Gastrocnemius medialis (tissue), 4 donors: ENCODE results near the gene ZNF135. TPM values are rescaled to one million over a fixed set of nuclear protein-coding genes. Genes with fewer than 3 reads are reported as not detected.

Experiments
- ATAC-seq, 2 donors: fragments of 150-250 bp; one replicate each; pipeline ENCODE4 v1.9.1; 2016
- DNase-seq, 2 donors: peaks; one replicate each; pipeline ENCODE4 v3.0.0-alpha.2; 2019
- H3K27ac ChIP-seq, 4 donors: fragments of 200-600 bp; sonication (generic); 1 replicate in 1 of 4; 2 replicates in 3 of 4; pipeline ENCODE4 v1.5.1; 2016 to 2018; ENCODE audit warnings: mild to moderate bottlenecking in 2 of 4, moderate library complexity in 1 of 4
- H3K27me3 ChIP-seq, 3 donors: fragments of 200-600 bp; sonication (generic) in 2 of 3; 1 replicate in 1 of 3; 2 replicates in 2 of 3; pipeline versions ENCODE4 v1.5.1 to v1.6.0; 2016 to 2019; ENCODE audit warnings: mild to moderate bottlenecking in 1 of 3, moderate library complexity in 1 of 3
- H3K36me3 ChIP-seq, 2 donors: fragments of 200-600 bp; sonication (generic) in 1 of 2; one replicate each; pipeline ENCODE4 v1.5.1; 2017 to 2018
- H3K4me1 ChIP-seq, 2 donors: fragments of 200-600 bp; sonication (generic) in 1 of 2; one replicate each; pipeline ENCODE4 v1.5.1; 2016 to 2017; ENCODE audit warnings: mild to moderate bottlenecking in 2 of 2
- H3K4me3 ChIP-seq, 4 donors: fragments of 200-600 bp; sonication (generic) in 3 of 4; 1 replicate in 1 of 4; 2 replicates in 3 of 4; pipeline ENCODE4 v1.5.1; 2016 to 2019; ENCODE audit warnings: mild to moderate bottlenecking in 2 of 4
- H3K9me3 ChIP-seq, 3 donors: fragments of 200-600 bp; sonication (generic) in 2 of 3; 1 replicate in 1 of 3; 2 replicates in 2 of 3; pipeline ENCODE4 v1.5.1; 2016 to 2019
- POLR2A ChIP-seq, 2 donors: fragments of 450-650 bp; IDR thresholded peaks; one replicate each; pipeline ENCODE4 v1.6.1; 2017; ENCODE audit warnings: antibody characterized with exemption in 2 of 2, mild to moderate bottlenecking in 2 of 2, moderate library complexity in 2 of 2
- in situ Hi-C, 4 donors: fragments of 200-750 bp; cut with MboI; loops; one replicate each; pipeline versions ENCODE4 v1.15.0 to v1.8.0; 2017; ENCODE audit warnings: low sequenced_read_pairs in 4 of 4
- intact Hi-C: fragments of 100-400 bp; cut with DNase I; formaldehyde crosslinking; loops from one replicate; pipeline ENCODE4 v1.15.1; 2023; ENCODE audit warnings: low total_unique reads
- total RNA-seq, 4 donors: library from RNA; depleted of rRNA; stranded (reverse); fragments of >200 nt; gene quantifications; one replicate each; pipeline versions ENCODE4 v1.1.0 to v1.2.3, GENCODE V29; 2016
- TF ChIP-seq, protein P1 (sequence below), 5 experiments: fragments of 450-650 bp in 3 of 5; fragments of 200-600 bp in 2 of 5; sonication (generic) in 2 of 5; IDR thresholded peaks in 4 of 5; conservative IDR thresholded peaks in 1 of 5; 1 replicate in 4 of 5; 2 replicates in 1 of 5; pipeline ENCODE4 v1.5.1; 2016 to 2019; ENCODE audit warnings: antibody characterized with exemption in 5 of 5, mild to moderate bottlenecking in 3 of 5, moderate library complexity in 3 of 5

Gene ZNF135
- total RNA-seq = under 1 TPM; 0.36 to 0.73 (median 0.53) TPM

DNA sequence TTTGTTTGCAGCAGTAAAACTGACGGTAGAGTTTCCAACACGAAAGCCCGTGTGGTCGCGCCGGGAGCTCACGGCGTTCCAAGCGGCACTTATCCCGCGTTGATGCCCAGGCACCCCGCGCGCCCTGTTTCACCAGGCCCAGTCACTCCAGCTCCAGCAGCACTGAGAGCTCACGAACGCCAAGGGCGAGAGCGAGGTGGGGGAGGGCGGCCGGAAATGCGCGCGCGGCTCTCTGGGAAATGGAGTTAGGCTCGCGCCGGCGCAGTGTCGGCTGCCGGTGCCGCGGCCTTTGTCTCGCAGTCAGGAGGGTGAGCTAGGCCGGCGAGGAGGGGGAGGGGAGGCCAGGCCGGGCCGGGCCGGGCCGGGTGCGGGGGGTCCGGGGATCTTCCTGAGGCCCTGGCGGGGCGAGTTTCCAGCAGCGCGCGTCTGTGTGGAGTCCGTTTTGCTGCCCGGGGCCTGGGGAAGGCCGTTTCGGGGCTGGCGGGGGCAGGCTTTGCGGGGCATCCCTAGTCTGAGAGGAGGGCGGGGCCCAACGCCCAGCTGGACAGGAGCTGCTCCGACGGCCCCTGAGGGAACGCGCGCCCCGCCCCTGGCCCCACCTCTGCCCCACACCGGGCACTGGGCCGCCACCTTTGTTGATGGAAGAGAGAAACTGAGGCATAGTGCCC lies at the start of gene ZNF135:
Gene ZNF135 (plus strand): TSS at position 280 of the 668 bp plus-strand sequence. CDS start 721 bp downstream, outside the sequence.
- peaks cover 0 to 8% of the 10 kb centered on the region in 2 donors for H3K36me3 ChIP-seq
- peaks cover 0 to 9% (median 0%) of the 10 kb centered on the region in 3 donors for H3K27me3 ChIP-seq
- ATAC-seq (peak; percentile 78 to 86), DNase-seq (peak; percentile 42 to 64)
- TF ChIP-seq, protein P1, sequence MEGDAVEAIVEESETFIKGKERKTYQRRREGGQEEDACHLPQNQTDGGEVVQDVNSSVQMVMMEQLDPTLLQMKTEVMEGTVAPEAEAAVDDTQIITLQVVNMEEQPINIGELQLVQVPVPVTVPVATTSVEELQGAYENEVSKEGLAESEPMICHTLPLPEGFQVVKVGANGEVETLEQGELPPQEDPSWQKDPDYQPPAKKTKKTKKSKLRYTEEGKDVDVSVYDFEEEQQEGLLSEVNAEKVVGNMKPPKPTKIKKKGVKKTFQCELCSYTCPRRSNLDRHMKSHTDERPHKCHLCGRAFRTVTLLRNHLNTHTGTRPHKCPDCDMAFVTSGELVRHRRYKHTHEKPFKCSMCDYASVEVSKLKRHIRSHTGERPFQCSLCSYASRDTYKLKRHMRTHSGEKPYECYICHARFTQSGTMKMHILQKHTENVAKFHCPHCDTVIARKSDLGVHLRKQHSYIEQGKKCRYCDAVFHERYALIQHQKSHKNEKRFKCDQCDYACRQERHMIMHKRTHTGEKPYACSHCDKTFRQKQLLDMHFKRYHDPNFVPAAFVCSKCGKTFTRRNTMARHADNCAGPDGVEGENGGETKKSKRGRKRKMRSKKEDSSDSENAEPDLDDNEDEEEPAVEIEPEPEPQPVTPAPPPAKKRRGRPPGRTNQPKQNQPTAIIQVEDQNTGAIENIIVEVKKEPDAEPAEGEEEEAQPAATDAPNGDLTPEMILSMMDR (IDR thresholded peaks at IDR 0.05 in 4 of 5, conservative IDR thresholded peaks at IDR 0.05 in 1 of 5) = no peak
- TF ChIP-seq POLR2A (IDR thresholded peaks at IDR 0.05) = no peak
- H3K9me3 ChIP-seq = peaks cover 0 to 15% (median 9%) of the 10 kb centered on the region in 3 donors
- in situ Hi-C loops = no loop called here
- intact Hi-C loops = loop anchor here (1.0 kb wide), 3 partner anchors 39 to 112 kb away; partner anchors contain the start of genes ZNF256, ZNF606 and ZSCAN18
- H3K4me3 ChIP-seq = peak within 1 kb of the TSS; percentile 56 to 85 (median 72)
- H3K4me1 ChIP-seq = no peaks in the 10 kb centered on the region
- H3K27ac ChIP-seq = peak within 1 kb of the TSS; percentile 80 to 89 (median 84)

DNA sequence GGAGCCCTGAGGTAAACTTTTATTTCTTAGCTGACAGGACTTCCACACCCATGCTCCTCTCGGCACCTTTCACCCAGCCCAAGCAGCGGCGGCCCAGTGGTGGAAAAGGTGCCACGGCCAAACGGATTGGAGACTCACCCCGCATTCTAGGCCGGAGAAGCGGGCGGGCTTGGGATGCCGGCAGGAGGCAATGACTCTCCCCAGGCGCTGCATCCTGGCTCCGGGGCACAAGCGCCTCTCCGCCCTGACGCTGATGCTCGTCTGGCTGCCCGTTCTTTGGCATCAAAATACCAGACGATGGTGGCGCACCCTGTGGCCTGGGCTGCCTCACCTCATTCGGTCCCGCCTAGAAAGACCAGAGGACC lies 49.8 kb upstream of the ZNF135 start:
- Histone ChIP-seq H3K9me3 (peaks cover 3 to 30% (median 3%) of the 10 kb centered on the region in 3 donors), H3K27me3 (peaks cover 0 to 32% (median 0%) of the 10 kb centered on the region in 3 donors), H3K36me3 (peaks cover 0 to 31% of the 10 kb centered on the region in 2 donors), H3K4me3 (peak overlapping the region in 3 of 4 donors; percentile 35 to 51 (median 47)), H3K27ac (no peak overlapping the region), H3K4me1 (no peaks in the 10 kb centered on the region)
- in situ Hi-C loops = no loop called here
- ATAC-seq (no peak), DNase-seq (no peak)
- no peak for TF ChIP-seq POLR2A (IDR thresholded peaks at IDR 0.05)
- TF ChIP-seq, protein P1 (IDR thresholded peaks at IDR 0.05 in 4 of 5, conservative IDR thresholded peaks at IDR 0.05 in 1 of 5) = no peak
- intact Hi-C loops = loop anchor here (10.0 kb wide), 1 partner anchor 316 kb away; the partner anchor contains the start of gene ZSCAN22

DNA sequence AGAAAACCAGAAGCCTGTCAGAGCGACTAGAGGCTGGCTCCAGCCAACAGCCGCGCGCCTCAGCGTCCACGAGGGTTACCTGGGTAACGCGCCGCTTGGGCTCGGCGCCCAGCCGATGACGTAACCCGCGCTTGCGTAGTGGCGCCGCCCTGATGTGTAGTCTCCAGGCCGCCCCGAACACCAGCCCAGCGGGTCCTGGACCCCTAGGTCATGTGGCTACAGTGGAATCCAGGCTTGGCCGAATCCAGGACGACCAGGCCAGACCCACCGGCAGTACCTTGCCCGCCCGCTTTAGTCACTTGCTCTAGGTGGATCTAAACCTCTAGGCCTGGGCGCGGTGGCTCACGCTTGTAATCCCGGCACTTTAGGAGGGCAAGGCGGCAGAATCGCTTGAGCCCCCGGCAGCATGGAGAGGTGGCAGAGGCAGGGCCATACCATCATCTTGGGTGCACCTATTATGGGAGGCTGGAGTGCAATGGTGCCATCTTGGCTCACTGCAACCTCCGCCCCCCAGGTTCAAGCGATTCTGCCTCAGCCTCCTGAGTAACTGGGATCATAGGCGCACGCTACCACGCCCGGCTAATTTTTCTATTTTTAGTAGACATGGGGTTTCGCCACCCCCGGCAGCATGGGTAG lies 49.3 kb upstream of the ZNF135 start:
- peaks cover 0 to 26% of the 10 kb centered on the region in 2 donors for H3K36me3 ChIP-seq
- H3K9me3 ChIP-seq = peaks cover 3 to 25% (median 3%) of the 10 kb centered on the region in 3 donors
- peak overlapping the region; percentile 30 to 51 (median 41) for H3K4me3 ChIP-seq
- TF ChIP-seq, protein P1 (IDR thresholded peaks at IDR 0.05 in 4 of 5, conservative IDR thresholded peaks at IDR 0.05 in 1 of 5) = no peak
- no peak for TF ChIP-seq POLR2A (IDR thresholded peaks at IDR 0.05)
- ATAC-seq (peak in 1 of 2 donors; percentile 50), DNase-seq (peak; percentile 15 to 30)
- in situ Hi-C loops = no loop called here
- peak overlapping the region in 1 of 4 donors; percentile 57 for H3K27ac ChIP-seq
- intact Hi-C loops = loop anchor here (10.0 kb wide), 1 partner anchor 315 kb away; the partner anchor contains the start of gene ZSCAN22
- H3K4me1 ChIP-seq = no peaks in the 10 kb centered on the region
- H3K27me3 ChIP-seq = peaks cover 0 to 32% (median 0%) of the 10 kb centered on the region in 3 donors

DNA sequence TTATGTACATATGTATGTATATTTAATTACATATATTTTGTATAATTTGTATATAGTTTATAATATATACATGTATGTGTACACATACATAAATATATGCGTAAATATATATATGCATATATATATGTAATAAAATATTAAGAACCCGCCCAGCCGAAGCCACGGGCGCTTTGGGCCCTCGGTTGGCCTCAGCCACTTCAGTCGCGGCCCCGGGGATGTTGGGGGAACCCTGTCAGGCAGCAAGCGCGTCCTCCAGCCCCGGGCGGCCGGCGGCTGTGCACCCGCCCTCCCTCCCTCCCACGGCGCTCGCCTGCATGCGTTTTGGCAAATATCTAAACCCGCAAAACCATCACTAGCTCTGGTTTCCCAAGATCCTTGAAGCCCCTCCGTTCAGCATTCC lies 48.6 kb upstream of the ZNF135 start:
- in situ Hi-C loops (no loop called here), intact Hi-C loops (no loop called here)
- ATAC-seq (no peak), DNase-seq (no peak)
- Histone ChIP-seq H3K36me3 (peaks cover 0 to 19% of the 10 kb centered on the region in 2 donors), H3K27me3 (peaks cover 0 to 32% (median 0%) of the 10 kb centered on the region in 3 donors), H3K4me1 (no peaks in the 10 kb centered on the region), H3K4me3 (peak overlapping the region in 1 of 4 donors; percentile 47), H3K27ac (no peak overlapping the region), H3K9me3 (peaks cover under 1 to 22% (median 3%) of the 10 kb centered on the region in 3 donors)
- TF ChIP-seq, protein P1 (IDR thresholded peaks at IDR 0.05 in 4 of 5, conservative IDR thresholded peaks at IDR 0.05 in 1 of 5) = no peak
- no peak for TF ChIP-seq POLR2A (IDR thresholded peaks at IDR 0.05)
